Natural killer cell (primary cell): ENCODE data around the gene JUND. TPM values are rescaled to one million over a fixed set of nuclear protein-coding genes. Genes with fewer than 3 reads are reported as not detected.

Experiments used
- ATAC-seq, 3 donors: fragments of 150-1000 bp in 2 of 3; fragments of 200-7000 bp in 1 of 3; cut with Tn5 transposase; 1 replicate in 1 of 3; 2 replicates in 2 of 3; pipeline ENCODE4 v1.10.0; 2021; ENCODE audit warnings: mild to moderate bottlenecking in 2 of 3, moderate library complexity in 2 of 3
- DNase-seq, 2 donors: peaks; one replicate each; pipeline versions ENCODE4 v3.0.0 to v3.0.0-alpha.2; 2013 to 2021; ENCODE audit warnings: mixed read lengths in 1 of 2
- H3K27ac ChIP-seq: one replicate; pipeline ENCODE4 v1.5.1; 2013; ENCODE audit warnings: mild to moderate bottlenecking, low read length
- H3K27me3 ChIP-seq: one replicate; pipeline ENCODE4 v1.6.1; 2013; ENCODE audit warnings: low read length; ENCODE audit not compliant: control insufficient read depth, insufficient read depth
- H3K36me3 ChIP-seq: one replicate; pipeline ENCODE4 v1.6.1; 2013; ENCODE audit warnings: low read length; ENCODE audit not compliant: control insufficient read depth, insufficient read depth
- H3K4me1 ChIP-seq: one replicate; pipeline ENCODE4 v1.6.1; 2013; ENCODE audit warnings: low read length; ENCODE audit not compliant: control insufficient read depth, insufficient read depth
- H3K4me3 ChIP-seq: one replicate; pipeline ENCODE4 v1.5.1; 2013; ENCODE audit warnings: low read length
- H3K9me3 ChIP-seq: one replicate; pipeline ENCODE4 v1.6.1; 2013; ENCODE audit warnings: low read length; ENCODE audit not compliant: control insufficient read depth, insufficient read depth
- H3K27ac Mint-ChIP-seq, 2 donors: one replicate each; pipeline ENCODE4 v1.8.0; 2022; ENCODE audit warnings: mild to moderate bottlenecking in 2 of 2, mixed read lengths in 2 of 2, moderate library complexity in 1 of 2
- H3K27me3 Mint-ChIP-seq, 2 donors: one replicate each; pipeline ENCODE4 v1.8.0; 2022; ENCODE audit warnings: low read depth in 2 of 2, mixed read lengths in 2 of 2
- H3K36me3 Mint-ChIP-seq: one replicate; pipeline ENCODE4 v1.8.0; 2022; ENCODE audit warnings: mixed read lengths
- H3K4me1 Mint-ChIP-seq, 2 donors: one replicate each; pipeline ENCODE4 v1.8.0; 2022; ENCODE audit warnings: mixed read lengths in 2 of 2
- H3K4me3 Mint-ChIP-seq: one replicate; pipeline ENCODE4 v1.8.0; 2022; ENCODE audit warnings: mild to moderate bottlenecking, moderate library complexity, mixed read lengths
- H3K9me3 Mint-ChIP-seq, 2 donors: one replicate each; pipeline ENCODE4 v1.8.0; 2022; ENCODE audit warnings: mixed read lengths in 2 of 2
- CTCF ChIP-seq: fragments of 200-600 bp; IDR thresholded peaks from one replicate; pipeline ENCODE4 v1.8.0; 2022; ENCODE audit warnings: antibody characterized with exemption
- WGBS: methylation state at CpG from one replicate; pipeline ENCODE4 v1.1.7; 2013; ENCODE audit warnings: missing lambda C conversion rate; ENCODE audit not compliant: insufficient coverage; 5-methylcytosine and 5-hydroxymethylcytosine counted together
- intact Hi-C: fragments of 100-400 bp; cut with micrococcal nuclease; formaldehyde crosslinking; loops from one replicate; pipeline ENCODE4 v1.14.2; 2022
- total RNA-seq, 4 donors: library from RNA; stranded (reverse); fragments of 120-200 nt in 1 of 4; gene quantifications; one replicate each; pipeline versions ENCODE4 v1.2.3 to v1.2.4, GENCODE V29; 2013 to 2022

Gene JUND
- total RNA-seq, 3 donors from 2014 or later (not counting 1 experiment from before 2014, with no cell fraction given): 1,182 to 2,122 (median 1,520) TPM

GRCh38 chr19:18251587-18252369, 29.6 kb downstream of the JUND start:
- Mint-ChIP-seq H3K9me3 (no peaks in the 10 kb centered on the region), H3K4me3 (no peak overlapping the region), H3K27me3 (peaks cover 16 to 25% of the 10 kb centered on the region in 2 donors), H3K36me3 (no peaks in the 10 kb centered on the region), H3K27ac (no peak overlapping the region), H3K4me1 (peaks cover 0 to 5% of the 10 kb centered on the region in 2 donors)
- no peaks in the 10 kb centered on the region for H3K36me3 ChIP-seq
- intact Hi-C loops: loop anchor here (1.0 to 5.0 kb wide), 6 partner anchors 45 to 314 kb away; no protein-coding TSS in a partner anchor
- ATAC-seq: peak; percentile 86 to 98 (median 88)
- peak; percentile 81 for TF ChIP-seq CTCF
- DNase-seq: peak; percentile 79 to 91
- no peaks in the 10 kb centered on the region for H3K9me3 ChIP-seq
- WGBS: 23% methylated on average over 17 of the region's 23 CpGs
- H3K27me3 ChIP-seq: no peaks in the 10 kb centered on the region
- H3K4me3 ChIP-seq: no peak overlapping the region
- no peak overlapping the region for H3K27ac ChIP-seq
- peaks cover 14% of the 10 kb centered on the region for H3K4me1 ChIP-seq

DNA sequence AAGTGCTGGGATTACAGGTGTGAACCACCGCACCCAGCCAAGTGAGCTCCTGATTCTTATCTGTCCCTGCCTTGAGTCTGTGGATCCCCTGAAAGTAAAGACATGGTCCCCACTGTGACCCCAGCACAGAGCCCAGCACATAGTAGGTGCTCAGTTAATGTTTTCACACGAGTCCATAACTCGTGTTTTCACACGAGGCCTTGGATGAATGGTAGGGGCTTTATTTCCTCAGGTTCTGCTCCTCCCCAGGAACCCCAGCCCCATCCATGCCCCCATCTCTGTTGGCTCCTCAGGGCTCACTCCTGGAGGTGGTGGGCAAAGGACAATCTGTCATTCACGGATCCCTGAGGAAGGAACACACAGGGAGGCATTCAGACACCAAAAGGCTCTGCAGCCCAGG, 31.6 kb downstream of the JUND start:
- ATAC-seq: no peak
- H3K4me3 Mint-ChIP-seq: no peak overlapping the region
- intact Hi-C loops: loop anchor here (2.0 to 5.0 kb wide), 5 partner anchors 43 to 313 kb away; no protein-coding TSS in a partner anchor

GRCh38 chr19:18245297-18245696, 36.1 kb downstream of the JUND start:
- intact Hi-C loops: no loop called here
- Histone ChIP-seq H3K9me3 (no peaks in the 10 kb centered on the region), H3K27me3 (no peaks in the 10 kb centered on the region), H3K4me1 (no peaks in the 10 kb centered on the region), H3K4me3 (no peak overlapping the region), H3K27ac (no peak overlapping the region), H3K36me3 (no peaks in the 10 kb centered on the region)
- WGBS: 74% methylated on average over 7 of the region's 7 CpGs
- no peak overlapping the region for H3K4me3 Mint-ChIP-seq
- no peak overlapping the region for H3K27ac Mint-ChIP-seq
- TF ChIP-seq CTCF: no peak
- DNase-seq (no peak), ATAC-seq (no peak)
- H3K36me3 Mint-ChIP-seq: no peaks in the 10 kb centered on the region
- H3K27me3 Mint-ChIP-seq: peaks cover 0 to 2% of the 10 kb centered on the region in 2 donors
- no peaks in the 10 kb centered on the region for H3K4me1 Mint-ChIP-seq
- H3K9me3 Mint-ChIP-seq: no peaks in the 10 kb centered on the region

More for the DNA sequence above, 31.6 kb downstream of the JUND start:
- Mint-ChIP-seq H3K27me3 (peaks cover 14 to 25% of the 10 kb centered on the region in 2 donors), H3K9me3 (no peaks in the 10 kb centered on the region), H3K27ac (no peak overlapping the region), H3K36me3 (no peaks in the 10 kb centered on the region), H3K4me1 (peaks cover 0 to 5% of the 10 kb centered on the region in 2 donors)
- no peak for TF ChIP-seq CTCF
- H3K27me3 ChIP-seq: no peaks in the 10 kb centered on the region
- H3K4me3 ChIP-seq: no peak overlapping the region
- no peak overlapping the region for H3K27ac ChIP-seq
- no peaks in the 10 kb centered on the region for H3K36me3 ChIP-seq
- H3K4me1 ChIP-seq: peaks cover 14% of the 10 kb centered on the region
- H3K9me3 ChIP-seq: no peaks in the 10 kb centered on the region
- DNase-seq: no peak
- 83% methylated on average over 5 of the region's 5 CpGs for WGBS
